Measurements from ENCODE around the gene GTPBP3. TPM values are rescaled to one million over a fixed set of nuclear protein-coding genes. Genes with fewer than 3 reads are reported as not detected.

GTPBP3 gene
- total RNA-seq, 1 donor: 14.2 TPM

DNA sequence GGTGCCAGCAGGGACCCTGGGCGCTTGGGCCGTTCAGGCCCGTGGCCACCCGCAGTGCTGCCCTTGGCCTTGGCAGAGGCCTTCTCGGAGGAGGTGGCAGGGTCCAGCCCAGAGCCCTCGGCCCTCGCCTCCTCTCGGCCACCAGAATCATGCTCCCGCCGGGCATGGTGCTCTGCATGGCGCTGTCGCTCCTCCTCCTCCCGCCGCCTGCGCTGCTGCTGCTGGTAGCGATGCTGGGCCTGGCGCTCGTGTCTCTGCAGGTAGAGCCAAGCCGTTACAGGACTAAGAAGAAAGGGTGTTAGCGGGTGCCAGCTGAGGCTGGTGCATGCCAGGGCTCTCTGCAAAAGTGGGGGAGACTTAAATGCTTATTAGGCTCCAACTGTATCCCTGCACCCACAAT, 12.2 kb upstream of the GTPBP3 start:
- no peak for DNase-seq (ENCODE audit: low read depth)
- H3K4me3 ChIP-seq (ENCODE audit: low read depth, low read length): no peak overlapping the region
- TF ChIP-seq, protein P1, sequence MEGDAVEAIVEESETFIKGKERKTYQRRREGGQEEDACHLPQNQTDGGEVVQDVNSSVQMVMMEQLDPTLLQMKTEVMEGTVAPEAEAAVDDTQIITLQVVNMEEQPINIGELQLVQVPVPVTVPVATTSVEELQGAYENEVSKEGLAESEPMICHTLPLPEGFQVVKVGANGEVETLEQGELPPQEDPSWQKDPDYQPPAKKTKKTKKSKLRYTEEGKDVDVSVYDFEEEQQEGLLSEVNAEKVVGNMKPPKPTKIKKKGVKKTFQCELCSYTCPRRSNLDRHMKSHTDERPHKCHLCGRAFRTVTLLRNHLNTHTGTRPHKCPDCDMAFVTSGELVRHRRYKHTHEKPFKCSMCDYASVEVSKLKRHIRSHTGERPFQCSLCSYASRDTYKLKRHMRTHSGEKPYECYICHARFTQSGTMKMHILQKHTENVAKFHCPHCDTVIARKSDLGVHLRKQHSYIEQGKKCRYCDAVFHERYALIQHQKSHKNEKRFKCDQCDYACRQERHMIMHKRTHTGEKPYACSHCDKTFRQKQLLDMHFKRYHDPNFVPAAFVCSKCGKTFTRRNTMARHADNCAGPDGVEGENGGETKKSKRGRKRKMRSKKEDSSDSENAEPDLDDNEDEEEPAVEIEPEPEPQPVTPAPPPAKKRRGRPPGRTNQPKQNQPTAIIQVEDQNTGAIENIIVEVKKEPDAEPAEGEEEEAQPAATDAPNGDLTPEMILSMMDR (IDR thresholded peaks at IDR 0.05; ENCODE audit: insufficient read depth, low read depth, low read length): no peak

DNA sequence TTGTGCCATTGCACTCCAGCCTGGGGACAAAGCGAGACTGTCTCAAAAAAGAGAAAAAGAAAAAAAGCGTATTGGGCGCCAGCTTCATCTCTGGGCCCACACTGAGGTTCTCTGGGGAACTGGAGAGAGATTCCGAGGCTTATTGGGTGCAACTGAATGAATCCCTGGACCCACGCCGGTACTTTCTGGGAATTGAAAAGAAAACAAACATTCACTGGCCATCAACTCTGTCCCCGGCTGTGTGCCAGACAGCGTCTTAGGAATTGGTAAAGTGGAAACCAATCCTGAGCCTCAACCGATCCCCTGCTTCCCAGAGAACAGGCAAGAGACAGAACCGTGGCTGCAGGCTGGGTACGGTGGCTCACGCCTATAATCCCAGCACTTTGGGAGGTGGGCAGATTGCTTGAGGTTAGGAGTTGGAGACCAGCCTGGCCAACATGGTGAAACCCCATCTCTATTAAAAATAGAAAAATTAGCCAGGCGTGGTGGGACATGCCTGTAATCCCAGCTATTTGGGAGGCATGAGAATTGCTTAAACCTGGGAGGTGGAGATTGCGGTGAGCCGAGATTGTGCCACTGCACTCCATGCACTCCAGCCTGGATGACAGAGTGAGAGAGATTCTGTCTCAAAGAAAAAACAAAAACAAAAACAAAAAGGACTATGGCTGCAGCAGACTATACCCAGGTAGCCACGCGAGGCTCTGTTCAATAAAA, 11.3 kb upstream of the GTPBP3 start:
- H3K4me3 ChIP-seq (ENCODE audit: low read depth, low read length): no peak overlapping the region
- TF ChIP-seq, protein P1 (IDR thresholded peaks at IDR 0.05; ENCODE audit: insufficient read depth, low read depth, low read length): no peak
- DNase-seq (ENCODE audit: low read depth): no peak

DNA sequence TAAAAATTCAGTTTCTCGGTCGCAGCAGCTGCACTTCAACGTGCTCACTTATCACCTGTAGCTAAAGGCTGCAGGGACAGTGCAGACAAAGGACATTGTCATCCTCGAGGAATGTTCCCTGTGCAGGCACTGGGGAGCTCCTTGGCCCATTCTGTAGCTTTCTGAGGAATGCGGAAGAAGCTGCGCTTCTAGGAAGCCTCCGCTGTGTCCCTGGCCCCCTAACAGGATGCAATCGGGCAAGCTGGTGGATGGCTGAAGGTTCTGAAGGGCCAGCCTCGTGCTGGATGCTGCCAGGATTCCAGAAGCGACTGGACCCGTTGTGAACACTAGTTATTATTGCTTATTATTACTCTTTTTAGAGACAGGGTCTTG, 10.8 kb upstream of the GTPBP3 start:
- no peak for DNase-seq (ENCODE audit: low read depth)
- TF ChIP-seq, protein P1 (IDR thresholded peaks at IDR 0.05; ENCODE audit: insufficient read depth, low read depth, low read length): no peak
- no peak overlapping the region for H3K4me3 ChIP-seq (ENCODE audit: low read depth, low read length)

DNA sequence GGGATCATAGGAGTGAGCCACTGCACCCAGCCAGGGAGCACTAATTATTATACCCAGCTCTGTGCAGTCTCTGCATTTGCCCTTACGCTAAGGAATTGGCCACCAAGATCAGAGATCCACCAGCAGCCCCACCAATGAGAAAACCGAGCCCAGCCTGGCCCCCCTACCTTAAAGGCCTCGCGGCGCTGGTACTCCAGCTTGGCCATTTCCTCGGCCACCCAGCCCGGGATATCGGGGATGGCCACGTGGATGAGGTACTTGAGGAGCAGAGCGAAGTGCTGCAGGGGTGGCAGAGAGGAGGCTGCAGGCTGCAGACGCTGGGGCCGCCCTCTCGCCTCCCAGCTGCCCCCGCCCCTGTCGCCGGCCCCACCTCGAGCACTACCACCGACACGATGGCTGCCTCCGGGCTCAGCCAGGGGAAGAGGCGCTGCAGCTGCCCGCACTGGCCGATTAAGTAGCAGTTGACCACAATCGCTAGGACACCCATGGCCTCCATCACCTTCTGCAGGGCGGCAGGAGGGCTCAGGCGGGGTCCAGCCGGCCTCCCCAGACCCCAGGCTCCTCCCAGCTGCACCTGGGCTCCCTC, 10.2 kb upstream of the GTPBP3 start:
- TF ChIP-seq, protein P1 (IDR thresholded peaks at IDR 0.05; ENCODE audit: insufficient read depth, low read depth, low read length): no peak
- no peak for DNase-seq (ENCODE audit: low read depth)

DNA sequence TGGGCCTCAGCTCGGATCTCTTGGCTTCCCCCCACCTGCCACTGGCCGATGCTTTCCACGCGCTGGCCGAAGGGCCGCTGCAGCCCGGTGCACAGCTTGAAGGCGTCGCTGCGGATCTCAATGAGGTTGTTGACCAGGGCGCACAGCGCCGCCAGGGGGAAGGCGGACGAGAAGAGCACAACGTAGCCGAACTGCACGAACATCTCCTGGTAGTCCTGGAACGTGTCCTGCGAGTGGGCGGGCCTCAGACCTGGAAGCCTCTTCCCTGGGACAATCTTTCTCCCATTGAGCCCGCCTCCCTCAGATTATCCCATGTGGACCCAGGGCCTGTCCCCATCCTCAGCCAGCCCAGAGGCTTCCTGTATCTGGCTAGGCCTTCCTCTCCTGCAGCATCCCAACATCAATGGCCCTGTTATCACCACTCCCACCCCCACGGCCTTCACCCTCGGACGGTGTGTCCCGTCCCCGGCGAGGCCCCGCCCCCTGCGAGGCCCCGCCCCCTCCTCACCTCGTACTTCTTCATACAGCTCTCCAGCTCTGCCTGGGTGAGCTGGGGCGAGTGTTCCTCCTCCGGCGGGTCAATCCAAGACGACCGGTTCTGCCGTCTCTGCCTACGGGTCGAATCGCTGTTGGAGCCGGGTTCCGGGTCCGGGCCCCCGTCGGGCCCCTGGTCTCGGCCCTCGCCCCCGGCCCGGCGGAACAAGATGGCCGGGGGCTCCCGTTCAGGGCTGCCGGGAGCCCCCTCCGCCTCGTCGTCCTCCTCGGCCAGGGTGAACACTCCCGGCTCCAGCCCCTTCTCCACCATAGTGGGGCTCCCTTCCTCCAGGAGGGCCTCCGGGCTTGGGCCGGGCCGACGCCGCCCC, 9.5 kb upstream of the GTPBP3 start:
- TF ChIP-seq, protein P1 (IDR thresholded peaks at IDR 0.05; ENCODE audit: insufficient read depth, low read depth, low read length): peak; percentile 55
- DNase-seq (ENCODE audit: low read depth): peak; percentile 72
- H3K4me3 ChIP-seq (ENCODE audit: low read depth, low read length): peak overlapping the region; percentile 46

More for the DNA sequence above, 10.2 kb upstream of the GTPBP3 start:
- H3K4me3 ChIP-seq (ENCODE audit: low read depth, low read length): no peak overlapping the region

DNA sequence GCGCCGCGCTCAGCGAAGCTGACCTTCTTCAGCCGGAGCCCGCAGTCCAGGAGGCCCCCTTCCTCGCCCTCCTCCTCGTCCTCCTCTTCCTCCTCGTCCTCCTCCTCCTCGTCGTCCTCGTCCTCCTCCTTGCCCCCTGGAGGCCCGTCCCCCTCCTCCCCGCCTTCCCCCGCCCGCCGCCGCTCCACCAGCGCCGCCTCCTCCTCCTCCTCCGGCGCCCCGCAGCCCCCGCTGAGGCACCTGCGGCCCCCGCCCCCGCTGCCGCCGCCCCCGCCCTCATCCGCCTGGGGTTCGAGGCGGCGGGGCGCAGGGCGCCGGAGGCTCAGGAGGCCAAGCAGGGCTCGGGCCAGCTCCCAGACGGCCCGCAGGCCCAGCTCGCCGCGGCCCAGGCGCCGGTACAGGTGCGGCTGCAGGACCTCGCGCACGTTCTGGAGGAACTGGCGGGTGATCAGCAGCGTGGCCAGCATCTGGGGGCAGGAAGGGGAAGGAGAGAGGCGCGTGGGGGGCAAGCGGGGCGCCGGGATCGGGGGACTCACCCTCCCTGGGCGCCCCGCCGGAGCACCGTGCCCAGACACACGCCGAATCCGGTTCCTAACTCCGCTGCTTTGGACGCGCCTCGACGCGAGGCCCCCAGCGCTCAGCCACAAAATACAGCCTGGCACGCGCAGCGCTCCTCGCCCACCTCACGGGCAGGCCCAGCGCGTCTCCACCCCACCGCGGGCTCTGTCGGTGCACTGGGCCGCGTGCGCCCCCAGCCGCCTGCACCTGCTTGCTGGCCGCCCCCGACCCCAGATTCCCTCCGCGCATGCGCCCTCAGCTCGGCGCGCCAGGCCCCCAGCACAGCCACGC, 8.6 kb upstream of the GTPBP3 start:
- peak overlapping the region; percentile 46 for H3K4me3 ChIP-seq (ENCODE audit: low read depth, low read length)
- TF ChIP-seq, protein P1 (IDR thresholded peaks at IDR 0.05; ENCODE audit: insufficient read depth, low read depth, low read length): no peak
- DNase-seq (ENCODE audit: low read depth): no peak

All from fibroblast of villous mesenchyme (primary cell).